ENCODE data around the gene RER1.

RER1 gene

GRCh38 chr1:2430592-2430973 lies 38.9 kb downstream of the RER1 start:
- Histone ChIP-seq H4K20me1 (ENCODE audit: insufficient read depth, low read length) (0 out of 2 replicates have a peak, but pooled peaks cover 2% of the 10 kb centered on the region), H3K4me3 (ENCODE audit: low read depth in 1 of 2, low read length in 2 of 2) (no peak overlapping the region), H3K27me3 (ENCODE audit: insufficient read depth, low read length, poor library complexity) (no peaks in the 10 kb centered on the region), H3K4me2 (ENCODE audit: insufficient read depth, low read length) (no peak overlapping the region), H3K9me3 (ENCODE audit: insufficient read depth, low read length, severe bottlenecking) (no peaks in the 10 kb centered on the region), H3K9ac (ENCODE audit: low read depth, low read length) (no peak overlapping the region), H3K27ac (ENCODE audit: low read length) (no peak overlapping the region), H2AFZ (ENCODE audit: low read depth, low read length) (no peak overlapping the region), H3K79me2 (ENCODE audit: insufficient read depth, low read length) (no peaks in the 10 kb centered on the region), H3K4me1 (ENCODE audit: insufficient read depth, low read length) (no peaks in the 10 kb centered on the region), H3K36me3 (ENCODE audit: insufficient read depth, low read length) (no peaks in the 10 kb centered on the region)
- no peak for DNase-seq
- ATAC-seq (ENCODE audit: insufficient read depth, low read depth), result no peak
- no peak for TF ChIP-seq EZH2 (IDR thresholded peaks at IDR 0.05; ENCODE audit: borderline replicate concordance, low read depth, low read length, severe bottlenecking)

- Histone ChIP-seq H3K79me2 (ENCODE audit: insufficient read depth, low read length) (no peaks in the 10 kb centered on the region), H3K4me1 (ENCODE audit: insufficient read depth, low read length) (no peaks in the 10 kb centered on the region), H3K36me3 (ENCODE audit: insufficient read depth, low read length) (no peaks in the 10 kb centered on the region), H3K9ac (ENCODE audit: low read depth, low read length) (no peak overlapping the region), H3K9me3 (ENCODE audit: insufficient read depth, low read length, severe bottlenecking) (no peaks in the 10 kb centered on the region), H3K4me2 (ENCODE audit: insufficient read depth, low read length) (no peak overlapping the region), H4K20me1 (ENCODE audit: insufficient read depth, low read length) (0 out of 2 replicates have a peak, but pooled peaks cover 2% of the 10 kb centered on the region), H3K27ac (ENCODE audit: low read length) (no peak overlapping the region), H2AFZ (ENCODE audit: low read depth, low read length) (no peak overlapping the region), H3K27me3 (ENCODE audit: insufficient read depth, low read length, poor library complexity) (no peaks in the 10 kb centered on the region), H3K4me3 (ENCODE audit: low read depth in 1 of 2, low read length in 2 of 2) (no peak overlapping the region)
- no peak for DNase-seq
- TF ChIP-seq, protein P1, sequence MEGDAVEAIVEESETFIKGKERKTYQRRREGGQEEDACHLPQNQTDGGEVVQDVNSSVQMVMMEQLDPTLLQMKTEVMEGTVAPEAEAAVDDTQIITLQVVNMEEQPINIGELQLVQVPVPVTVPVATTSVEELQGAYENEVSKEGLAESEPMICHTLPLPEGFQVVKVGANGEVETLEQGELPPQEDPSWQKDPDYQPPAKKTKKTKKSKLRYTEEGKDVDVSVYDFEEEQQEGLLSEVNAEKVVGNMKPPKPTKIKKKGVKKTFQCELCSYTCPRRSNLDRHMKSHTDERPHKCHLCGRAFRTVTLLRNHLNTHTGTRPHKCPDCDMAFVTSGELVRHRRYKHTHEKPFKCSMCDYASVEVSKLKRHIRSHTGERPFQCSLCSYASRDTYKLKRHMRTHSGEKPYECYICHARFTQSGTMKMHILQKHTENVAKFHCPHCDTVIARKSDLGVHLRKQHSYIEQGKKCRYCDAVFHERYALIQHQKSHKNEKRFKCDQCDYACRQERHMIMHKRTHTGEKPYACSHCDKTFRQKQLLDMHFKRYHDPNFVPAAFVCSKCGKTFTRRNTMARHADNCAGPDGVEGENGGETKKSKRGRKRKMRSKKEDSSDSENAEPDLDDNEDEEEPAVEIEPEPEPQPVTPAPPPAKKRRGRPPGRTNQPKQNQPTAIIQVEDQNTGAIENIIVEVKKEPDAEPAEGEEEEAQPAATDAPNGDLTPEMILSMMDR (IDR thresholded peaks at IDR 0.05; ENCODE audit: borderline replicate concordance, extremely low read depth, low read length, poor library complexity, severe bottlenecking), result no peak
- no peak for TF ChIP-seq EZH2 (IDR thresholded peaks at IDR 0.05; ENCODE audit: borderline replicate concordance, low read depth, low read length, severe bottlenecking)
- ATAC-seq (ENCODE audit: insufficient read depth, low read depth), result no peak
Observed at GRCh38 chr1:2431103-2431502, 39.5 kb downstream of the RER1 start.

DNA sequence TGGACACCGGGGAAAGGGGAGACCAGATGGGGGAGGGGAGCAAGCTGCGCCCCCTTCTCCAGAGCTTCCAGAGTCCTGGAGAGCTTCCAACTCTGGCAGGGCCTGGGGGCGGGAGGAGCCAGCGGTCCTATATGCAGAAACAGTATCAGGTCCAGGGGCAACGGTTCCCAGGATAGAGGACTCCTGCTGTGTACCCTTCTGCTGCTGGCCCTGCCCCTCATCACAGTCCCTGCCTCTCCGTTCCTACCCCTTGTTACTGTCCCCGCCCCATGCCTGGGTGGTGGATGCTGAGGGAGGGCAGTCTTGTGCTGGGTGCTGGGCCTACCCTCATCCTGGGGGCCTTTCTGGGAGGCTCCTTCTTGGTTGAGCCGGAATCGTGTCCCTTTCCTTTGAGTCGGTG lies 39.9 kb downstream of the RER1 start:
- DNase-seq, result no peak
- H3K27ac ChIP-seq (ENCODE audit: low read length), result no peak overlapping the region
- H3K27me3 ChIP-seq (ENCODE audit: insufficient read depth, low read length, poor library complexity), result no peaks in the 10 kb centered on the region
- H3K79me2 ChIP-seq (ENCODE audit: insufficient read depth, low read length), result no peaks in the 10 kb centered on the region
- no peaks in the 10 kb centered on the region for H3K9me3 ChIP-seq (ENCODE audit: insufficient read depth, low read length, severe bottlenecking)
- H3K4me2 ChIP-seq (ENCODE audit: insufficient read depth, low read length), result no peak overlapping the region
- no peak overlapping the region for H3K9ac ChIP-seq (ENCODE audit: low read depth, low read length)
- H2AFZ ChIP-seq (ENCODE audit: low read depth, low read length), result no peak overlapping the region
- no peak overlapping the region for H3K4me3 ChIP-seq (ENCODE audit: low read depth in 1 of 2, low read length in 2 of 2)
- no peak for TF ChIP-seq EZH2 (IDR thresholded peaks at IDR 0.05; ENCODE audit: borderline replicate concordance, low read depth, low read length, severe bottlenecking)
- TF ChIP-seq, protein P1 (IDR thresholded peaks at IDR 0.05; ENCODE audit: borderline replicate concordance, extremely low read depth, low read length, poor library complexity, severe bottlenecking), result no peak
- no peaks in the 10 kb centered on the region for H3K4me1 ChIP-seq (ENCODE audit: insufficient read depth, low read length)
- H3K36me3 ChIP-seq (ENCODE audit: insufficient read depth, low read length), result no peaks in the 10 kb centered on the region
- ATAC-seq (ENCODE audit: insufficient read depth, low read depth), result no peak
- 0 out of 2 replicates have a peak, but pooled peaks cover 2% of the 10 kb centered on the region for H4K20me1 ChIP-seq (ENCODE audit: insufficient read depth, low read length)

- no peak for DNase-seq
- no peak for TF ChIP-seq EZH2 (IDR thresholded peaks at IDR 0.05; ENCODE audit: borderline replicate concordance, low read depth, low read length, severe bottlenecking)
- TF ChIP-seq, protein P1 (IDR thresholded peaks at IDR 0.05; ENCODE audit: borderline replicate concordance, extremely low read depth, low read length, poor library complexity, severe bottlenecking), result no peak
- no peaks in the 10 kb centered on the region for H3K9me3 ChIP-seq (ENCODE audit: insufficient read depth, low read length, severe bottlenecking)
- no peak overlapping the region for H3K27ac ChIP-seq (ENCODE audit: low read length)
- no peaks in the 10 kb centered on the region for H3K4me1 ChIP-seq (ENCODE audit: insufficient read depth, low read length)
- no peak overlapping the region for H3K9ac ChIP-seq (ENCODE audit: low read depth, low read length)
- ATAC-seq (ENCODE audit: insufficient read depth, low read depth), result no peak
- no peaks in the 10 kb centered on the region for H3K27me3 ChIP-seq (ENCODE audit: insufficient read depth, low read length, poor library complexity)
- no peak overlapping the region for H3K4me3 ChIP-seq (ENCODE audit: low read depth in 1 of 2, low read length in 2 of 2)
- no peak overlapping the region for H2AFZ ChIP-seq (ENCODE audit: low read depth, low read length)
- H4K20me1 ChIP-seq (ENCODE audit: insufficient read depth, low read length), result 0 out of 2 replicates have a peak, but pooled peaks cover 2% of the 10 kb centered on the region
- no peaks in the 10 kb centered on the region for H3K36me3 ChIP-seq (ENCODE audit: insufficient read depth, low read length)
- H3K79me2 ChIP-seq (ENCODE audit: insufficient read depth, low read length), result no peaks in the 10 kb centered on the region
- no peak overlapping the region for H3K4me2 ChIP-seq (ENCODE audit: insufficient read depth, low read length)
Observed at GRCh38 chr1:2432441-2432844, 40.8 kb downstream of the RER1 start.
